BLaER1 treated with 17β-estradiol and CSF1 and Interleukin-3, amounts not matched to agents 10 nM and 100 nM (cell line): Measurements from ENCODE around the gene FBXO41.

Source experiments
- H3K27ac ChIP-seq, 11 experiments: shearing (Covaris generic); formaldehyde crosslinking; 2 replicates each; pipeline ENCODE4 v1.8.1; 2022
- H3K27me3 ChIP-seq, 11 experiments: shearing (Covaris generic); formaldehyde crosslinking; 2 replicates each; pipeline ENCODE4 v1.8.1; 2022
- H3K36me3 ChIP-seq, 11 experiments: shearing (Covaris generic); formaldehyde crosslinking; 2 replicates each; pipeline ENCODE4 v1.8.1; 2022
- H3K4me1 ChIP-seq, 10 experiments: shearing (Covaris generic); formaldehyde crosslinking; 2 replicates each; pipeline ENCODE4 v1.8.1; 2022
- H3K4me2 ChIP-seq, 11 experiments: shearing (Covaris generic); formaldehyde crosslinking; 2 replicates each; pipeline ENCODE4 v1.8.1; 2022
- H3K4me3 ChIP-seq, 10 experiments: shearing (Covaris generic); formaldehyde crosslinking; 2 replicates each; pipeline ENCODE4 v1.8.1; 2022
- H3K9ac ChIP-seq, 11 experiments: shearing (Covaris generic); formaldehyde crosslinking; 2 replicates each; pipeline ENCODE4 v1.8.1; 2022
- H3K9me3 ChIP-seq, 11 experiments: shearing (Covaris generic); formaldehyde crosslinking; replicated peaks in 1 of 11; 2 replicates each; pipeline ENCODE4 v1.8.1; 2022
- H4K20me1 ChIP-seq, 11 experiments: shearing (Covaris generic); formaldehyde crosslinking; 2 replicates each; pipeline ENCODE4 v1.8.1; 2022
- Cebpa-rat ChIP-seq, 11 experiments: shearing (Covaris generic); IDR thresholded peaks; 2 replicates each; pipeline ENCODE4 v1.8.1; 2022

FBXO41 gene

DNA sequence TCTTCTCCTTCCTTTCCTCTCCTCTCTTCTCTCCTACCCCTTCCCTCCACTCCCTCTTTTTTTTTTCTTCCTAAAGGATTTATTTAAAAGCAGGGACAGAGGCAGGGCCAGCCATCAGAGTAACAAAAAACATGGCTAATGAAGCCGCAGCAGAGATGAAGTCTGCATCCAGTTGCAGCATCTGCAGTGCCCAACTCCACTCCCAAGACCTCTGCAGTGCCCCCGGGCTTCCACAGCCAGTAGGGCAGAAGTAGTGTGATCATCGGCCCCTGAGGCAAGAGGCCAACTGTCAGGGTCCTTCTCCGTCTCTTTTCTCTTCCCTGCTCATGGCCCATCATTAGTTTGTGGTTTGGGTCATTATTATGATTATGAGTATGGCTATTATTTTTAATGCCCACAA is 13.3 kb upstream of the FBXO41 start:
- Histone ChIP-seq H3K9me3 (peaks cover 13 to 19% (median 15%) of the 10 kb centered on the region in 11 experiments), H3K9ac (no peak overlapping the region), H3K4me2 (no peak overlapping the region), H3K36me3 (no peaks in the 10 kb centered on the region), H3K27me3 (peaks cover 13 to 37% (median 20%) of the 10 kb centered on the region in 11 experiments), H3K4me3 (no peak overlapping the region), H3K4me1 (no peaks in the 10 kb centered on the region), H3K27ac (no peak overlapping the region), H4K20me1 (no peaks in the 10 kb centered on the region)
- no peak for TF ChIP-seq Cebpa-rat (IDR thresholded peaks at IDR 0.05)

DNA sequence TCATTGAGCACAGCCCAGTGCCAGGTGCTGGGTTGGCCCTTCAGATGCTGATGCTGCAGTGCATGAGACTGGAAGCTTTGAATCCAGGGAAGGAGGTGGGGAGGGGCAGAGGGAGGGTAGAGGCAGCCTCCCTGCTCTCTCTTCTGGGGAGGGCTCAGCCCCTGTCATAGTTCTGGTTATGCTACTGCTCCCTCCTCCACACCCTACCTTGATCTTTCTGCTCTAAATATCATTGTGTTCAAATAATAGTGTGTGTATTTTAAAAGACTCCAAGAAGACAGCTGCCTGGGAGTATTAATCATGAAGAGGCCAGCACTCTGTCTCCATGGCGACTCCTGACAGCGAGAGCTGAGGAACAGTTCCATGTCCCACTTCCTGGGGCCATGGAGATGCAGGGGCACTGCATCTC is 12.9 kb upstream of the FBXO41 start:
- H3K9ac ChIP-seq = no peak overlapping the region
- peaks cover 17 to 23% (median 19%) of the 10 kb centered on the region in 11 experiments for H3K9me3 ChIP-seq
- TF ChIP-seq Cebpa-rat (IDR thresholded peaks at IDR 0.05) = no peak
- H3K36me3 ChIP-seq = no peaks in the 10 kb centered on the region
- H3K27me3 ChIP-seq = peaks cover 17 to 41% (median 24%) of the 10 kb centered on the region in 11 experiments
- H3K4me2 ChIP-seq = no peak overlapping the region
- H3K4me1 ChIP-seq = no peaks in the 10 kb centered on the region
- no peaks in the 10 kb centered on the region for H4K20me1 ChIP-seq
- no peak overlapping the region for H3K27ac ChIP-seq
- no peak overlapping the region for H3K4me3 ChIP-seq

DNA sequence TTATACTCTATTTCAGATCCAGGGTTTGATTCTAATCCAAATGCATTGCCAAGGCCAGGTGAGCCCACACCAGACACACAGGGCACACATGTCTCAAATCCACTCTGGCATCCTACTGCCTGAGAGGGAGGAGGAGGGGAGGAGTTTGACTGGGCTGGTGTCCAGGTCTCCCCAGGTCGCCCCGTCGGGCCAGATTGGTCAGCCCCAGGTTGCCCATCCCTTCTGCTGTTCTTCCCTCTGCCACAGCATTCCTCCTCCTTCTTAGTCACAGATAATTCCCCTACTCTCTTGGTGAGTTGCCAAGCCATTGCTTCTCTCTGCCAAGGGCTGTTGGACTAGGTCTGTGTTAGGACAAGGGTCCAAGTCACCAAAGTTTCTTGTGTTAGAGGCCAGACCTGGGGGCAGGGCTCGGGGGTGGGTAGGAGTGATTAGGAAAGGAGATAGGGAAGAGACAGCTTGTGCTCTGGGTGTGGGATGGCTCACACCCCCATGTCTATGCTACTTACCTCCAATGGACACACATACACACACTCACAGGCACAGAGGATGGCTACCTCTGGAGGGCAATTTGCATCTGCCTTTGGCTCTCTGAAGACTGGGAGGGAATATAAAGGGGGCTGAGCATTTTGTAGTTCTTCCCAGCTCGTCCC is 11.6 kb upstream of the FBXO41 start:
- Histone ChIP-seq H3K9ac (no peak overlapping the region), H3K27ac (no peak overlapping the region), H3K4me3 (no peak overlapping the region), H3K4me1 (peaks cover 0 to 10% (median 8%) of the 10 kb centered on the region in 10 experiments; a peak in 16 of 20 replicates), H3K4me2 (no peak overlapping the region), H3K9me3 (peaks cover 24 to 29% (median 26%) of the 10 kb centered on the region in 11 experiments), H4K20me1 (peaks cover 0 to 1% (median 0%) of the 10 kb centered on the region in 11 experiments; a peak in 1 of 22 replicates), H3K36me3 (no peaks in the 10 kb centered on the region), H3K27me3 (peaks cover 24 to 51% (median 34%) of the 10 kb centered on the region in 11 experiments)
- TF ChIP-seq Cebpa-rat (IDR thresholded peaks at IDR 0.05) = no peak

DNA sequence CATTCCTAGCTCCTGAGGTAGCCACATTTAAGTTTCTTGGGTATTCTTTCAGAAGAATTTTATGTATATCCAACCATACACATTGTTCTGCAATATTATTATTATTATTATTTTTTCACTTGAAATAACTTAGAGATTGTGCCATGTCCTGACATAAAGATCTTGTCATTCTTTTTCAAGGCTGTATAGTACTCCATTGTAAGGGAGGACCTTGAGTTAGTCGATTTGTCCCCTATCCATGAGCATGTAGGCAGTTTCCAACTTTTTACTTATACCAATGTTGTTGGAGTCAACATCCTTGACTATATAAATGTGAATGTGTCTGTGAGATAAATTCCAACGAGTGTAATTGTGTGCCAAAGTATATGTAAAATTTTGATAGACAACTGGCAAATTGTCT is 10.0 kb upstream of the FBXO41 start:
- peaks cover 24 to 29% (median 26%) of the 10 kb centered on the region in 11 experiments for H3K9me3 ChIP-seq
- no peak for TF ChIP-seq Cebpa-rat (IDR thresholded peaks at IDR 0.05)
- no peak overlapping the region for H3K4me2 ChIP-seq
- H3K4me1 ChIP-seq = peaks cover 0 to 16% (median 14%) of the 10 kb centered on the region in 10 experiments; a peak in 16 of 20 replicates
- H3K27me3 ChIP-seq = peaks cover 24 to 51% (median 34%) of the 10 kb centered on the region in 11 experiments
- H3K4me3 ChIP-seq = no peak overlapping the region
- H3K36me3 ChIP-seq = no peaks in the 10 kb centered on the region
- peaks cover 0 to 6% (median 0%) of the 10 kb centered on the region in 11 experiments; a peak in 1 of 22 replicates for H4K20me1 ChIP-seq
- H3K9ac ChIP-seq = no peak overlapping the region
- H3K27ac ChIP-seq = no peak overlapping the region

DNA sequence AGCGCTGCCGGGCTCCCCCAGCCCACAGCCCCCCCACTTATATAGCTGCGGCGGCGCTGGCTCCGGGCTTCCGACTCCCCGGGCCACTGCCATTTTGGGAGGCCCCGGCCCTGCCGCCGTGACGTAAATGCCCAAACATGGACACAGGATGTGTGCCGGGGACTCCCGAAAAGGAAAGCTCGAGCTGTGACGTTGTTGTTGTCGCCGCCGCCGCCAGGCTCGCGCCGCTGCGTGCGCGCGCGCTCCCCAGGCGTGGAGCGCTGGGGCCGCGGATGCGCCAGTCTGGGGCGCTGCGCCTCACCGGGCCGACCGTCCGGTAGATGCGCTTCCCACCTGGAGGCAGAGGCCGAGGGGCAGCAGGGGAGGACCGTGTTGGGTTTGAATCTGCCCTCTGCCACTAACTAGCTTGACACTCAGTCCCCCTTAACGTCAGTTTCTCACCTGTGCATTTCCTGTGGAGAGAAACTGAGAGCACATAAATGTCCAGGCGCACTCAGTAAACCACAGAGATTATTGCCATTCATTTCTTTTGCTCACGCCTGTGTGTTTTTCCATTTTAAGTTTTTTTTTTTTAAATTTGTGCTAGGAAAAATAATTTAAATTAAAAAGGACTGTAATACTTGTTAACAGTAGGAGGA is 9.4 kb upstream of the FBXO41 start, which contains the start of gene EGR4:
EGR4 (minus strand) TSS at position 15 of the 638 bp plus-strand sequence. CDS start 231 bp downstream, outside the sequence.
- peaks cover 0 to 6% (median 0%) of the 10 kb centered on the region in 11 experiments; a peak in 1 of 22 replicates for H4K20me1 ChIP-seq
- no peaks in the 10 kb centered on the region for H3K36me3 ChIP-seq
- no peak within 1 kb of the TSS; a peak in 1 of 20 replicates for H3K4me3 ChIP-seq
- no peak within 1 kb of the TSS for H3K9ac ChIP-seq
- H3K4me1 ChIP-seq = peaks cover 0 to 16% (median 14%) of the 10 kb centered on the region in 10 experiments; a peak in 16 of 20 replicates
- H3K4me2 ChIP-seq = no peak within 1 kb of the TSS
- peaks cover 24 to 51% (median 34%) of the 10 kb centered on the region in 11 experiments for H3K27me3 ChIP-seq
- no peak for TF ChIP-seq Cebpa-rat (IDR thresholded peaks at IDR 0.05)
- no peak within 1 kb of the TSS for H3K27ac ChIP-seq
- peaks cover 24 to 29% (median 26%) of the 10 kb centered on the region in 11 experiments for H3K9me3 ChIP-seq

DNA sequence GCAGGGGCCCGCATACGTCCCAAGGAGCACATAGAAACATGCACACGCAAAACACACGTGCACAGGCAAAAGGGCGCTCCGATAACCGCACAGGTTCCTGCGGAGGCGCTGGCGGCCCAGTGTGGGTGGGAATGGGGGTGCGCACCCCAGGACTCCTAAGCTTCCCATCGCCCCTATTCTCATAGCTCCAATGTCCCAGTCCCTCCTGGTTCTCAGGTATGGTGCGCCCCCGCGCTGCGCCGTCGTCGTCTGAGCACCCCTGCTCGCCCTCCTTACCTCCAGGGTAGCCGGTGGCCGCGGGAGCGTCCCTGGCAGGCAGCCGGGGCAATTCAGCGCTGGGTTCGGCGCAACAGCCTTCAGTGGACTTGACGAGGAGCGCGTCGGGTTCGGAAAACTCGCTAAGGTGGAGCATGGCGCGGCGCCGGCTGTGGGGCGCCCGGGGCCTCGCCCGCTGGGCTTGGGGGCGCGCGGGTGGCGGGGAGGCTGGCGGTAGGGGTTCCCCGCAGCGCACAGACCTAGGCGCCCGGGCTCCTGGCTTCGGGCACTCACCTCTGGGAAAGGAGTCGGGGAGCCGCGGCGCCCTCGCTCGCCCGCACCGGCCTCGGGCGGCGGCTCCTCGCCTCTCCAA is 8.7 kb upstream of the FBXO41 start:
- Histone ChIP-seq H3K36me3 (no peaks in the 10 kb centered on the region), H3K4me2 (no peak overlapping the region), H4K20me1 (peaks cover 0 to 6% (median 0%) of the 10 kb centered on the region in 11 experiments; a peak in 1 of 22 replicates), H3K9ac (no peak overlapping the region), H3K4me3 (no peak overlapping the region; a peak in 1 of 20 replicates), H3K9me3 (peaks cover 24 to 29% (median 26%) of the 10 kb centered on the region in 11 experiments), H3K27ac (no peak overlapping the region), H3K27me3 (peaks cover 24 to 51% (median 34%) of the 10 kb centered on the region in 11 experiments), H3K4me1 (peaks cover 0 to 16% (median 14%) of the 10 kb centered on the region in 10 experiments; a peak in 16 of 20 replicates)
- no peak for TF ChIP-seq Cebpa-rat (IDR thresholded peaks at IDR 0.05)

DNA sequence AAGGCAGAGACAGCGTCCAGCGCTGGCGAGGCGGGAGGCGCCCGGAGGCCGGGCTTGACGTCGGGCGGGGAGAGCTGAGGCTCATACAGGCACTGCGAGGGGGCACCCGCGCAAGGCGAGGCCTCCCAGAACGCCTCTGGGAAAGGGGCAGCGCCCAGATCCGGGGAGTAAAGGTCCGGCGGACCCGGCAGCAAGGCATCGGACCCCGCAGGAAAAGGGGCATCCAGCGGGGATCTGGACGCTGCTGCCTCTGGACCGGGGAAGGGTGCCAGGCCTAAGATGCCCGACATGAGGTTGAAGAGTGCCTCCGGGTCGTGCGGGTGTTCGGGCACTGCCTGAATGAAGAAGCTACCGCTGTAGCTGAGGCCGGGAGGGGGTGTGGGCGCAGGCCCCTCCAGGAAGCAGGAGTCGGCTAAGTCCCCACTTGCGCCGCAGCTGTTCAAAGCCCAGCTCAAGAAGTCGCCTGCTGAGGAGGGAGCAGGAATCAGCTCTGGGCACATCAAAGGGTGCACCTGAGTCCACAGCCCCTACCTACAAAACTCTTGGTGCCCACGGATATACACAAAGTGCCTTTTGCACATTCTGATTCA is 8.1 kb upstream of the FBXO41 start:
- Histone ChIP-seq H3K9me3 (peaks cover 24 to 29% (median 26%) of the 10 kb centered on the region in 11 experiments), H3K27me3 (peaks cover 24 to 51% (median 34%) of the 10 kb centered on the region in 11 experiments), H4K20me1 (peaks cover 0 to 6% (median 0%) of the 10 kb centered on the region in 11 experiments; a peak in 1 of 22 replicates), H3K36me3 (no peaks in the 10 kb centered on the region), H3K4me2 (no peak overlapping the region), H3K9ac (no peak overlapping the region), H3K27ac (no peak overlapping the region), H3K4me3 (no peak overlapping the region), H3K4me1 (peaks cover under 1 to 16% (median 14%) of the 10 kb centered on the region in 10 experiments; a peak in 17 of 20 replicates)
- TF ChIP-seq Cebpa-rat (IDR thresholded peaks at IDR 0.05) = no peak

DNA sequence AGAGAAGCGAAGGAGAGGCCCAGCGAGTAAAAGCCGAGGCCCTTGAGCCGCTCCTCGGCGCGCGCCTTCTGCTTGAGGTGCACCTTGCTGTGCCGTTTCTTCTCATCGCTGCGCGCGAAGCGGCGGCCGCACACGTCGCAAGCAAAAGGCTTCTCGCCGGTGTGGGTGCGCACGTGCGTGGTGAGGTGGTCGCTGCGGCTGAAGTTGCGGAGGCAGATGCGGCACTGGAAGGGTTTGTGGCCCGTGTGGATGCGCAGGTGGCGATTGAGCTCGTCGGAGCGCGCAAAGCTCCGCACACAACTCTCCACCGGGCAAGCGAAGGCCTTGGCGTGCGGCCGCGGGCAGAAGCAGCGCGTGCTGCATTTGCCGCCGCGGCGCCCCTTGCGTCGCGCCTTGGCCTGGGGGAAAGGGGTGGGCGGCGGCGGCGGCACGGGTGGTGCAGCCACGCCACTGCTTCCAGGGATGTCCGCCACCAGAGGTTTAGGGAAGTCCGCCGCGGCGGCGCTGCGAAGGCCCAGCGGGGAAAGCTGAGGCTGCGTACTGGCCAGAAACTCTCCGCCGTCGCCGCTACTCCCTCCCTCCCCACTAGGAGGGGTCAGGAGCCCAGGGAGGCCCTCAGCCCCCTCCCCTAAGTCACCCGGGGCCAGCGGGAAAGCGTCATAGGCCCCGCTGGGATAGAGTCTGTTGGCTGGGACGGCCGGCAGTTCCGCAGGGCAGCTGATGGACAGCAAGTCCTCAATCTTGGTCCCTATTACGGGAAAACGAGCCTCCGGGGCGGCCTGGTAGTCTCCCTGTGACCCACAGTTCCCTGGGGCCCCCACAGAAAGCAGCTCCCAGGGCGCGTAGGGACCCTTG is 7.4 kb upstream of the FBXO41 start:
- H3K4me2 ChIP-seq = peak overlapping the region; percentile 22 to 84 (median 61)
- H3K27ac ChIP-seq = no peak overlapping the region
- H4K20me1 ChIP-seq = peaks cover 0 to 6% (median 0%) of the 10 kb centered on the region in 11 experiments; a peak in 1 of 22 replicates
- H3K9me3 ChIP-seq = peaks cover 24 to 29% (median 26%) of the 10 kb centered on the region in 11 experiments
- peaks cover 24 to 51% (median 34%) of the 10 kb centered on the region in 11 experiments for H3K27me3 ChIP-seq
- no peak overlapping the region for H3K9ac ChIP-seq
- H3K4me3 ChIP-seq = no peak overlapping the region
- no peaks in the 10 kb centered on the region for H3K36me3 ChIP-seq
- TF ChIP-seq Cebpa-rat (IDR thresholded peaks at IDR 0.05) = no peak
- H3K4me1 ChIP-seq = peaks cover 8 to 21% (median 17%) of the 10 kb centered on the region in 10 experiments
